HepG2 (cell line): ENCODE measurements around the gene MYH7B. TPM values are rescaled to one million over a fixed set of nuclear protein-coding genes. Genes with fewer than 3 reads are reported as not detected.

ENCODE experiments used
- ATAC-seq: fragments of 200-7000 bp; cut with Tn5 transposase; 3 replicates; pipeline ENCODE4 v1.9.1; 2020; ENCODE audit warnings: mild to moderate bottlenecking, moderate library complexity
- BruUV-seq: library from RNA; stranded (reverse); fragments of 400-500 nt; replicated peaks from 2 replicates; lab custom pipeline; 2021; lab: Mats Ljungman, UMichigan
- CTCF ChIA-PET: fragments of 300-600 bp; formaldehyde crosslinking; extraction: SDS; loops from one replicate; lab custom pipeline; 2021; ENCODE audit warnings: low total read pairs, inconsistent platforms, low intra/inter-chr PET ratio; lab: Yijun Ruan, JAX
- POLR2A ChIA-PET: fragments of 350-600 bp; sonication (Branson Sonifier 250); formaldehyde crosslinking; loops from one replicate; lab custom pipeline; 2020; ENCODE audit warnings: antibody characterized with exemption, inconsistent platforms; lab: Yijun Ruan, JAX
- DNase-seq: peaks from one replicate; pipeline ENCODE4 v3.0.0-alpha.2; 2015; ENCODE audit warnings: low spot score
- FAIRE-seq: peaks from 3 replicates; lab custom pipeline; 2011; peaks lifted over from hg19 to GRCh38; lab: Jason Lieb, UNC
- H2AFZ ChIP-seq: one replicate; pipeline ENCODE4 v1.6.1; 2011; ENCODE audit warnings: low read length, inconsistent platforms
- H3K27ac ChIP-seq: fragments of 300-600 bp; 3 replicates; pipeline ENCODE4 v1.8.0; 2011; ENCODE audit warnings: mixed run types, mild to moderate bottlenecking, mixed read lengths, low read length, inconsistent platforms; ENCODE audit not compliant: insufficient read depth; ENCODE audit errors: extremely low read length
- H3K27me3 ChIP-seq, 2 experiments: fragments of 200-600 bp in 1 of 2; 2 replicates in 1 of 2; 3 replicates in 1 of 2; pipeline versions ENCODE4 v1.6.0 to v1.8.0; 2011; ENCODE audit warnings: low read length in 2 of 2, mild to moderate bottlenecking in 2 of 2, moderate library complexity in 2 of 2, inconsistent platforms in 1 of 2; ENCODE audit not compliant: insufficient read depth in 2 of 2, control insufficient read depth in 1 of 2
- H3K36me3 ChIP-seq, 2 experiments: fragments of 200-600 bp in 1 of 2; replicated peaks in 1 of 2; 2 replicates in 1 of 2; 3 replicates in 1 of 2; pipeline versions ENCODE4 v1.5.1 to v1.8.0; 2011; ENCODE audit warnings: low read length in 2 of 2, inconsistent platforms in 1 of 2; ENCODE audit not compliant: insufficient read depth in 2 of 2, control insufficient read depth in 1 of 2
- H3K4me1 ChIP-seq: 2 replicates; pipeline ENCODE4 v1.5.1; 2012; ENCODE audit warnings: low read length, inconsistent platforms; ENCODE audit not compliant: insufficient read depth
- H3K4me2 ChIP-seq: 2 replicates; pipeline ENCODE4 v1.6.0; 2011; ENCODE audit warnings: low read depth, low read length, inconsistent platforms
- H3K4me3 ChIP-seq, 3 experiments: fragments of 200-600 bp in 1 of 3; sonication (generic), shearing (Covaris generic) in 1 of 3; replicated peaks in 1 of 3; 2 replicates each; pipeline ENCODE4 v1.5.1; 2011 to 2016; ENCODE audit warnings: low read length in 3 of 3, inconsistent platforms in 2 of 3, low read depth in 2 of 3, mild to moderate bottlenecking in 2 of 3, control low read depth in 1 of 3, mixed read lengths in 1 of 3; ENCODE audit not compliant: insufficient read depth in 1 of 3
- H3K79me2 ChIP-seq: one replicate; pipeline ENCODE4 v1.6.1; 2011; ENCODE audit warnings: low read length, inconsistent platforms; ENCODE audit not compliant: insufficient read depth
- H3K9ac ChIP-seq: 2 replicates; pipeline ENCODE4 v1.6.0; 2011; ENCODE audit warnings: mild to moderate bottlenecking, low read depth, low read length, inconsistent platforms; ENCODE audit not compliant: insufficient read depth
- H3K9me3 ChIP-seq: 2 replicates; pipeline ENCODE4 v1.5.1; 2012; ENCODE audit warnings: mild to moderate bottlenecking, low read length
- H4K20me1 ChIP-seq: 2 replicates; pipeline ENCODE4 v1.6.0; 2011; ENCODE audit warnings: inconsistent platforms, mild to moderate bottlenecking, low read length, moderate library complexity; ENCODE audit not compliant: insufficient read depth
- ATF2 ChIP-seq: sonication (generic); formaldehyde crosslinking; IDR thresholded peaks from 2 replicates; pipeline ENCODE4 v1.4.0; 2020; ENCODE audit warnings: missing genetic modification reagents
- ATF7 ChIP-seq, 2 experiments: fragments of 450-650 bp in 1 of 2; sonication (generic) in 1 of 2; formaldehyde crosslinking in 1 of 2; IDR thresholded peaks; 2 replicates each; pipeline versions ENCODE4 v1.4.0 to v1.6.1; 2016 to 2020; ENCODE audit warnings: antibody characterized with exemption in 1 of 2, mild to moderate bottlenecking in 1 of 2, missing genetic modification reagents in 1 of 2
- ATF7-NPFF ChIP-seq: sonication (generic); formaldehyde crosslinking; IDR thresholded peaks from 2 replicates; pipeline ENCODE4 v1.8.1; 2023; ENCODE audit warnings: mild to moderate bottlenecking, low read depth, missing genetic modification reagents, moderate library complexity
- FOSL2 ChIP-seq: sonication (generic); formaldehyde crosslinking; IDR thresholded peaks from 2 replicates; pipeline ENCODE4 v1.4.0; 2020; ENCODE audit warnings: missing genetic modification reagents
- KLF16 ChIP-seq, 2 experiments: sonication (generic) in 1 of 2; formaldehyde crosslinking in 1 of 2; IDR thresholded peaks; 2 replicates each; pipeline versions ENCODE4 v1.6.1 to v1.8.0; 2016 to 2023; ENCODE audit warnings: missing genetic modification reagents in 2 of 2, missing compliant biosample characterization in 1 of 2
- MBD4 ChIP-seq: IDR thresholded peaks from 2 replicates; pipeline ENCODE4 v1.6.1; 2012; ENCODE audit warnings: low read length, inconsistent platforms, borderline replicate concordance
- MTF1 ChIP-seq: sonication (generic); formaldehyde crosslinking; IDR thresholded peaks from 2 replicates; pipeline ENCODE4 v1.5.0; 2020; ENCODE audit warnings: missing genetic modification reagents
- MXD1 ChIP-seq: sonication (generic); formaldehyde crosslinking; IDR thresholded peaks from 2 replicates; pipeline ENCODE4 v1.4.0; 2020; ENCODE audit warnings: mild to moderate bottlenecking, missing genetic modification reagents
- PRMT3 ChIP-seq: sonication (generic); formaldehyde crosslinking; IDR thresholded peaks from 2 replicates; pipeline ENCODE4 v1.8.1; 2022; ENCODE audit warnings: low read depth, mild to moderate bottlenecking, moderate library complexity, missing genetic modification reagents, borderline replicate concordance
- TCF12 ChIP-seq, 2 experiments: fragments of 450-650 bp in 1 of 2; sonication (generic) in 1 of 2; formaldehyde crosslinking in 1 of 2; IDR thresholded peaks; 2 replicates each; pipeline versions ENCODE4 v1.6.1 to v1.8.0; 2017 to 2022; ENCODE audit warnings: antibody characterized with exemption in 1 of 2, mild to moderate bottlenecking in 1 of 2, missing genetic modification reagents in 1 of 2, moderate library complexity in 1 of 2
- TFDP1 ChIP-seq: IDR thresholded peaks from 2 replicates; pipeline ENCODE4 v1.6.1; 2016; ENCODE audit warnings: missing compliant biosample characterization, missing genetic modification reagents, borderline replicate concordance
- ZBTB3 ChIP-seq: sonication (generic); formaldehyde crosslinking; IDR thresholded peaks from 2 replicates; pipeline ENCODE4 v1.4.0; 2020; ENCODE audit warnings: low read depth, mild to moderate bottlenecking, moderate library complexity, missing genetic modification reagents, borderline replicate concordance
- ZNF101 ChIP-seq: sonication (generic); formaldehyde crosslinking; IDR thresholded peaks from 2 replicates; pipeline ENCODE4 v1.4.0; 2020; ENCODE audit warnings: mild to moderate bottlenecking, low read depth, missing genetic modification reagents, borderline replicate concordance
- ZNF225 ChIP-seq: sonication (generic); formaldehyde crosslinking; IDR thresholded peaks from 2 replicates; pipeline ENCODE4 v1.4.0; 2020; ENCODE audit warnings: mild to moderate bottlenecking, missing genetic modification reagents
- whole genome bisulfite sequencing: methylation state at CpG from one replicate; pipeline ENCODE4 v1.1.6; 2017; ENCODE audit warnings: low lambda C conversion rate; 5-methylcytosine and 5-hydroxymethylcytosine counted together
- in situ Hi-C: cut with HindIII; loops from 2 replicates; pipeline ENCODE4 v1.10.0; 2017; ENCODE audit warnings: low pct_unique_long_range_greater_than_20kb; ENCODE audit not compliant: extremely low pct_ligation_motif_present
- intact Hi-C: fragments of 100-400 bp; cut with micrococcal nuclease; formaldehyde crosslinking; loops from one replicate; pipeline ENCODE4 v1.10.0; 2022; ENCODE audit not compliant: unreplicated experiment
- polyA plus RNA-seq, 8 experiments: library from polyadenylated mRNA; depleted of rRNA in 3 of 8; stranded (reverse) in 7 of 8; unstranded in 1 of 8; fragments of >200 nt; fragmentation: Illumina TruSeq in 4 of 8; extraction: Trizol in 4 of 8; gene quantifications; 2 replicates each; pipeline versions ENCODE4 v1.2.1 to v1.2.3, GENCODE V29; 2011 to 2016; ENCODE audit warnings: low read depth in 4 of 8, missing spikeins in 1 of 8, mixed read lengths in 1 of 8; ENCODE audit not compliant: insufficient read depth in 1 of 8
- total RNA-seq, 5 experiments: library from RNA; depleted of rRNA; stranded (reverse); fragments of >200 nt; fragmentation: Illumina TruSeq; extraction: Trizol; gene quantifications; 2 replicates each; pipeline ENCODE4 v1.2.3, GENCODE V29; 2016; ENCODE audit warnings: low read depth in 1 of 5

The MYH7B gene
- total and polyA plus RNA-seq, 2 of the 13 experiments (the other 11 are each of a cell fraction or from before 2014, with no cell fraction given): 0.05 to 0.20 TPM

GRCh38 chr20:34965051-34965450 lies 9.4 kb downstream of the MYH7B start:
- no peak for FAIRE-seq
- Histone ChIP-seq H2AFZ (no peak overlapping the region), H3K4me2 (no peak overlapping the region), H3K27ac (no peak overlapping the region), H3K27me3 (peaks cover 0 to 9% of the 10 kb centered on the region in 2 experiments; a peak in 2 of 5 replicates), H3K36me3 (no peaks in the 10 kb centered on the region), H3K9me3 (no peaks in the 10 kb centered on the region), H3K79me2 (no peaks in the 10 kb centered on the region), H3K9ac (no peak overlapping the region), H3K4me3 (no peak overlapping the region), H3K4me1 (peaks cover 26% of the 10 kb centered on the region), H4K20me1 (no peaks in the 10 kb centered on the region)
- CTCF ChIA-PET: no interaction called here
- TF ChIP-seq MTF1 (CRISPR knock-in tag): no peak
- TF ChIP-seq PRMT3 (CRISPR knock-in tag): no peak
- no peak for TF ChIP-seq TFDP1
- no peak for TF ChIP-seq ATF7-NPFF (CRISPR knock-in tag)
- TF ChIP-seq FOSL2 (CRISPR knock-in tag): no peak
- TF ChIP-seq ZNF101: no peak
- TF ChIP-seq ZNF225: no peak
- no peak for TF ChIP-seq MBD4
- TF ChIP-seq ATF2 (CRISPR knock-in tag): no peak
- TF ChIP-seq KLF16 (CRISPR knock-in tag; IDR thresholded peaks at IDR 0.05): no peak
- TF ChIP-seq ATF7 (IDR thresholded peaks at IDR 0.05): no peak
- TF ChIP-seq ATF7 (CRISPR knock-in tag; IDR thresholded peaks at IDR 0.05): no peak
- TF ChIP-seq MXD1: no peak
- no peak for TF ChIP-seq TCF12 (IDR thresholded peaks at IDR 0.05)
- TF ChIP-seq TCF12 (CRISPR knock-in tag; IDR thresholded peaks at IDR 0.05): no peak
- TF ChIP-seq ZBTB3: no peak
- WGBS: 48% methylated on average over 5 of the region's 5 CpGs
- ATAC-seq: no peak
- no TSS peak for BruUV-seq
- DNase-seq: no peak
- in situ Hi-C loops (no loop called here), intact Hi-C loops (no loop called here)
- POLR2A ChIA-PET: no interaction called here
